D721Med (cell line): Measurements from ENCODE around the gene HNF4A.

Experiments
- DNase-seq: peaks from one replicate; pipeline ENCODE4 v3.0.0; 2011; ENCODE audit warnings: low spot score; ENCODE audit not compliant: insufficient read length
- FAIRE-seq: peaks from 2 replicates; lab custom pipeline; 2011; peaks lifted over from hg19 to GRCh38; lab: Jason Lieb, UNC
- CTCF ChIP-seq: IDR thresholded peaks from 2 replicates; pipeline ENCODE4 v1.5.1; 2012; ENCODE audit warnings: mild to moderate bottlenecking, control low read depth; ENCODE audit not compliant: insufficient read depth; ENCODE audit errors: missing control alignments

Gene HNF4A

DNA sequence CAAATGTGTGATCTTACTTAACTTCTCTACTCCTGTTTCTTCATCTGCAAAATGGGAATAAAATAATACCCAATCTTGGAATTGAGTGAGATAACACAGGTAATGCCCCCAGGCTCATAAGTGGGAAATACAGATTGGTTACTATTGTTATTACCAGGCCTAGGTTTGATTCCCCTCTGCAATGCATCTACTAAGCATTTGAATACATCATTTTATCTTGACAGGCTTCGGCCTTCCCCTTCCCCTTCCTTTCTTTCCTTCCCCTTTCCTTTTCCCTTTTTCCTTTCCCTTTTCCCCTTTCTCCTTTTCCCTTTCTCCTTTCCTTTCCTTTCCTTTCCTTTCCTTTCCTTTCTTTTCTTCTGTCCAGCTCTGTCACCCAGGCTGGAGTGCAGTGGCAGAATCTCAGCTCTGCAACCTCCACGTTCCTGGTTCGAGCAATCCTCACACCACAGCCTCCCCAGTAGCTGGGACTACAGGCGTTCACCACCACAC, 7.3 kb upstream of the HNF4A start:
- TF ChIP-seq CTCF = no peak
- DNase-seq = no peak
- no peak for FAIRE-seq

DNA sequence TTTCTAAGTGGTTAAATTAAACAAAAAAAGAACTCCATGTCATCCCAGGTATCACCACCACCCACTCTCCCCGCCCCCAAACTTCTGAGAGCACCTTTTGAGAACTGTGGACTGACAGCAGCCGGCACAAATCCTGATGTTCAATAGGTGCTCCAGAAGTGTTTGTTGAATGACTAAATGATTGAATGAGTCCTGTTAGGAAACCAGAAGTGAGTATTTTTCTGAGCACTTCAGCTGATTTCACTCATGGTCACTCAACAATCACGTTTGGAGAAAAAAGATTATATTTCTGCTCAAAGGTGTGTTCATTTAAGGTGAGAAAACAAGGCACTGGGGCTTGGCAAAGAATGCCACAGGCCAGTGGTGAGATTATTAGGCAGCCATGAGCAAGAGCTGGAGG, 6.2 kb upstream of the HNF4A start:
- DNase-seq (no peak), FAIRE-seq (no peak)
- no peak for TF ChIP-seq CTCF

DNA sequence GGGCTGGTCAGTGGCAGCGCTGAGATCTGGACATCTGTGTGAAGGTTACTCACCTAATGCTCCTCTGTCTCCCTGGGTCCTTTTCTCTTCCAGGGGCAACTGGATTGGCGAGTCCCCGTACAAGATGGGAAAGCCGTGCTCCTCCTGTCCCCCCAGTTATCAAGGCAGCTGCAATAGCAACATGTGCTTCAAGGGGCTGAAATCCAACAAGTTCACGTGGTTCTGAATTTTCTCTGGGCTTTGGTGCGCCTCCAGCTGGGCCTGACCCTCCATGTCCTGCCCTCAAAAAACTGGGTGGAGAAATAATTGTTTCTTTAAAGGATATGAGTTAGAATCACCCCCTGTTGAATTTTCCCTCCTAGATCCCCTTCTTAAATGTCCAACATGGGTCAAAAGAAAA, 4.9 kb upstream of the HNF4A start:
- DNase-seq = no peak
- no peak for TF ChIP-seq CTCF
- FAIRE-seq = no peak

DNA sequence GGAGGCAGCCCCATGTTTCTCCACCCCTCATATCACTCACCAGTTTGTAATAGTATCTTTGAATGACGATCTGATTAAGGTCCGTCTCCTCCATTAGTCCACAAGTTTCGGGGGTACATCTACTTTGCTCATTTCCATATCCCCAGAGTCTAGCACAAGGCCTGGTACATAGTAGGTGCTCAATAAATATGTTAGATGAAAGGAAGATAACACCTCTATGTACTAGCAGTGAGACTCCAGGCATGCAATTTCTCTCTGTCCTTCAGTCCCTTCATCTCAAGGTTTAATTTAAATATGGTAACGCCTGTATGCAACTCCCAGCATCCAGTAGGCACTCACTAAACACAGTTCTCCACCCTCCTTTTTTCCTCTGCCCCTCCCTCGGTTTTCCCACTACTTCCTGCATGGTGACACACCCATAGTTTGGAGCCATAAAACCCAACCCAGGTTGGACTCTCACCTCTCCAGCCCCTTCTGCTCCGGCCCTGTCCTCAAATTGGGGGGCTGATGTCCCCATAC, 461 bp upstream of the HNF4A start:
- no peak for DNase-seq
- TF ChIP-seq CTCF = no peak

GRCh38 chr20:44356353-44356723, 839 bp downstream of the HNF4A start:
- TF ChIP-seq CTCF = no peak
- DNase-seq (no peak), FAIRE-seq (no peak)

More for the DNA sequence above, 461 bp upstream of the HNF4A start:
- FAIRE-seq = no peak

- FAIRE-seq (no peak), DNase-seq (no peak)
- no peak for TF ChIP-seq CTCF
Measured at GRCh38 chr20:44357020-44357419, 1.5 kb downstream of the HNF4A start.

DNA sequence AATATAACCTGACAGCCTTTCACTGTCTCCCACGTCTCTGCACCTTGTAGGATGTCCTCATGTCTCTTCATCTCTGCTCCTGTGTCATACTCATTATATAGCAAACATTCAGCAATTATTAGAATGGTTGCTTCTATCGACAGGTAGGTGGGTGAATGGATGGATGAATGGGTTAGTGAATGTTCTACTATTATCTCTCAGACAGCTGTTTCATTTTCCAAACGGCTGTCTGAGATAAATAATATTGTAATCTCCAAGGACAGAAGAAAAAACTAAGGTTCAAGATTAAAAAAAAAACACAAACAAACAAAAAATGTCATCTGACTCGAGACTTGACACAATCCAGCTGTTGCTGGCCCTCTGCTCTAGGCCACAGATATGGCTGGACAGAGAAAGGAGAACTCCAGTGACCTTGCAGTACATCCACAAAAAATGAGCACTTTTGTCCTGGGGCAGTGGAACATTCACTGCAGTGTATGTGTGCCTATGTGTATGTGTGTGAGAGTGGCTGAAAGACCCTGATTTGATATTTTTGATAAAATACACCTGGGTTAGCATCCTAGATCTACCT, 2.1 kb downstream of the HNF4A start:
- FAIRE-seq = no peak
- no peak for DNase-seq
- no peak for TF ChIP-seq CTCF
